H1 (cell line): ENCODE results near the gene TRIM56. TPM values are rescaled to one million over a fixed set of nuclear protein-coding genes. Genes with fewer than 3 reads are reported as not detected.
A peak's percentile ranks its signal among the peaks of the same experiment; 100 is the strongest.

ENCODE experiments used
- CTCF ChIA-PET: fragments of 300-600 bp; sonication (Branson Sonifier 250); formaldehyde crosslinking; loops from one replicate; lab custom pipeline; 2021; ENCODE audit not compliant: partially characterized antibody; lab: Charles Lee
- POLR2A ChIA-PET: fragments of 300-600 bp; sonication (Branson Sonifier 250); formaldehyde crosslinking; loops from one replicate; lab custom pipeline; 2021; ENCODE audit warnings: inconsistent platforms; ENCODE audit not compliant: partially characterized antibody; lab: Charles Lee
- DNase-seq, 2 experiments: peaks; one replicate each; pipeline versions ENCODE4 v3.0.0 to v3.0.0-alpha.2; 2010 to 2022; ENCODE audit warnings: low spot score in 2 of 2, low read depth in 1 of 2, mixed read lengths in 1 of 2
- FAIRE-seq: peaks from 2 replicates; lab custom pipeline; 2011; peaks lifted over from hg19 to GRCh38; lab: Jason Lieb, UNC
- H2AFZ ChIP-seq: 2 replicates; pipeline ENCODE4 v1.8.1; 2012; ENCODE audit warnings: low read length, inconsistent platforms
- H2AK5ac ChIP-seq: 2 replicates; pipeline ENCODE4 v1.6.1; 2013; ENCODE audit warnings: low read depth, low read length
- H2BK120ac ChIP-seq: replicated peaks from 2 replicates; pipeline ENCODE3; 2013; ENCODE audit warnings: low read depth, low read length, inconsistent platforms
- H2BK12ac ChIP-seq: 2 replicates; pipeline ENCODE4 v1.6.1; 2013; ENCODE audit warnings: low read depth, low read length
- H2BK15ac ChIP-seq: 2 replicates; pipeline ENCODE4 v1.6.1; 2013; ENCODE audit warnings: low read length
- H2BK20ac ChIP-seq: 2 replicates; pipeline ENCODE4 v1.6.1; 2013; ENCODE audit warnings: low read length
- H2BK5ac ChIP-seq: 2 replicates; pipeline ENCODE4 v1.6.1; 2013; ENCODE audit warnings: low read depth, low read length
- H3K14ac ChIP-seq: 2 replicates; pipeline ENCODE4 v1.6.1; 2013; ENCODE audit warnings: inconsistent platforms; ENCODE audit not compliant: insufficient read length
- H3K18ac ChIP-seq: 2 replicates; pipeline ENCODE4 v1.6.1; 2013; ENCODE audit warnings: low read length; ENCODE audit errors: extremely low read depth
- H3K23ac ChIP-seq: 2 replicates; pipeline ENCODE4 v1.6.1; 2013; ENCODE audit warnings: inconsistent platforms; ENCODE audit not compliant: insufficient read length
- H3K23me2 ChIP-seq: 2 replicates; pipeline ENCODE4 v1.6.1; 2013; ENCODE audit warnings: low read depth, low read length
- H3K27ac ChIP-seq: 2 replicates; pipeline ENCODE4 v1.6.1; 2011; ENCODE audit warnings: low read depth, low read length, inconsistent platforms
- H3K27me3 ChIP-seq, 4 experiments: replicated peaks in 1 of 4; 1 replicate in 1 of 4; 2 replicates in 3 of 4; pipeline versions ENCODE4 v1.6.1 to v1.8.1; 2011 to 2013; ENCODE audit warnings: low read length in 3 of 4, mild to moderate bottlenecking in 3 of 4, inconsistent platforms in 2 of 4, mixed read lengths in 2 of 4, moderate library complexity in 1 of 4; ENCODE audit not compliant: control insufficient read depth in 3 of 4, insufficient read depth in 3 of 4; ENCODE audit errors: extremely low read depth in 1 of 4
- H3K36me3 ChIP-seq, 4 experiments: 2 replicates each; pipeline versions ENCODE4 v1.6.1 to v1.8.1; 2011 to 2013; ENCODE audit warnings: mild to moderate bottlenecking in 4 of 4, low read length in 3 of 4, moderate library complexity in 2 of 4, control low read depth in 1 of 4, inconsistent platforms in 1 of 4; ENCODE audit not compliant: insufficient read depth in 4 of 4, control insufficient read depth in 2 of 4
- H3K4ac ChIP-seq: replicated peaks from 2 replicates; pipeline ENCODE3; 2013; ENCODE audit warnings: low read length, low read depth, mixed read lengths, inconsistent platforms; ENCODE audit not compliant: insufficient read length
- H3K4me1 ChIP-seq, 4 experiments: replicated peaks in 1 of 4; 1 replicate in 1 of 4; 2 replicates in 3 of 4; pipeline versions ENCODE4 v1.6.1 to v1.8.1; 2011 to 2013; ENCODE audit warnings: low read length in 3 of 4, inconsistent platforms in 2 of 4, mixed read lengths in 1 of 4; ENCODE audit not compliant: insufficient read depth in 4 of 4, control insufficient read depth in 3 of 4
- H3K4me2 ChIP-seq, 2 experiments: 2 replicates each; pipeline versions ENCODE4 v1.6.1 to v1.8.1; 2011 to 2013; ENCODE audit warnings: low read depth in 2 of 2, low read length in 2 of 2, control low read depth in 1 of 2, inconsistent platforms in 1 of 2, mild to moderate bottlenecking in 1 of 2; ENCODE audit not compliant: insufficient read depth in 1 of 2
- H3K4me3 ChIP-seq, 4 experiments: fragments of 200-600, 300-600 bp in 1 of 4; sonication (generic), shearing (Covaris generic), sonication (Bioruptor Twin) in 1 of 4; 2 replicates each; pipeline versions ENCODE4 v1.5.1 to v1.8.1; 2011 to 2016; ENCODE audit warnings: low read length in 4 of 4, low read depth in 3 of 4, control low read depth in 2 of 4, inconsistent platforms in 2 of 4, mild to moderate bottlenecking in 2 of 4, mixed read lengths in 1 of 4, moderate library complexity in 1 of 4; ENCODE audit not compliant: insufficient read depth in 2 of 4; ENCODE audit errors: extremely low read depth in 1 of 4
- H3K56ac ChIP-seq: replicated peaks from 2 replicates; pipeline ENCODE3; 2013; ENCODE audit warnings: low read depth, mild to moderate bottlenecking, mixed read lengths, low read length, inconsistent platforms; ENCODE audit not compliant: insufficient read length
- H3K79me1 ChIP-seq: 2 replicates; pipeline ENCODE4 v1.6.1; 2013; ENCODE audit warnings: low read depth, low read length, control low read depth
- H3K79me2 ChIP-seq, 2 experiments: 2 replicates each; pipeline versions ENCODE4 v1.6.1 to v1.8.1; 2012 to 2013; ENCODE audit warnings: low read length in 2 of 2, mild to moderate bottlenecking in 2 of 2, inconsistent platforms in 1 of 2; ENCODE audit not compliant: insufficient read depth in 2 of 2, control insufficient read depth in 1 of 2
- H3K9ac ChIP-seq, 4 experiments: replicated peaks in 1 of 4; 1 replicate in 1 of 4; 2 replicates in 3 of 4; pipeline versions ENCODE4 v1.6.1 to v1.8.1; 2011 to 2013; ENCODE audit warnings: low read depth in 3 of 4, low read length in 3 of 4, control low read depth in 2 of 4, mild to moderate bottlenecking in 2 of 4, moderate library complexity in 2 of 4, inconsistent platforms in 1 of 4; ENCODE audit errors: extremely low read depth in 1 of 4
- H3K9me3 ChIP-seq, 2 experiments: 2 replicates each; pipeline versions ENCODE4 v1.6.1 to v1.8.1; 2012 to 2013; ENCODE audit warnings: mild to moderate bottlenecking in 2 of 2, moderate library complexity in 2 of 2, control low read depth in 1 of 2, inconsistent platforms in 1 of 2, low read depth in 1 of 2, low read length in 1 of 2, mixed read lengths in 1 of 2; ENCODE audit not compliant: insufficient read depth in 2 of 2
- H4K20me1 ChIP-seq, 2 experiments: replicated peaks in 1 of 2; 2 replicates each; pipeline versions ENCODE3 to v1.8.1; 2011 to 2013; ENCODE audit warnings: inconsistent platforms in 2 of 2, low read length in 2 of 2, mild to moderate bottlenecking in 1 of 2; ENCODE audit not compliant: insufficient read depth in 2 of 2, control insufficient read depth in 1 of 2
- H4K5ac ChIP-seq: 2 replicates; pipeline ENCODE4 v1.6.1; 2013; ENCODE audit warnings: low read length, low read depth, mixed read lengths, inconsistent platforms; ENCODE audit not compliant: insufficient read length
- H4K8ac ChIP-seq: 2 replicates; pipeline ENCODE4 v1.8.0; 2013; ENCODE audit warnings: mild to moderate bottlenecking, moderate library complexity, low read length, inconsistent platforms; ENCODE audit not compliant: insufficient read depth; ENCODE audit errors: extremely low read depth
- H4K91ac ChIP-seq: replicated peaks from 2 replicates; pipeline ENCODE3; 2013; ENCODE audit warnings: low read length, mixed read lengths, inconsistent platforms; ENCODE audit not compliant: insufficient read length
- FOSL1 ChIP-seq: IDR thresholded peaks from 2 replicates; pipeline ENCODE4 v1.6.1; 2011; ENCODE audit warnings: mild to moderate bottlenecking, low read depth, low read length, moderate library complexity; ENCODE audit not compliant: insufficient read depth
- HDAC6 ChIP-seq: IDR thresholded peaks from one replicate; pipeline ENCODE4 v1.7.1; 2012; ENCODE audit warnings: low read depth, mild to moderate bottlenecking, inconsistent platforms, low read length, moderate library complexity
- MAFK ChIP-seq: IDR thresholded peaks from 2 replicates; pipeline ENCODE4 v1.6.1; 2012; ENCODE audit warnings: low read depth, mild to moderate bottlenecking, improper control_type of control experiment, low read length
- WGBS, 2 experiments: shearing (Covaris generic) in 1 of 2; methylation state at CpG; one replicate each; pipeline versions ENCODE4 v1.1.6 to v1.1.7; 2013 to 2015; ENCODE audit warnings: low lambda C conversion rate in 2 of 2, mixed read lengths in 2 of 2, inconsistent platforms in 1 of 2, low coverage in 1 of 2, missing lambda C conversion rate in 1 of 2; ENCODE audit not compliant: insufficient replicate concordance in 2 of 2, insufficient coverage in 1 of 2, insufficient read length in 1 of 2; ENCODE audit errors: extremely low coverage in 1 of 2, missing lambda C conversion rate in 1 of 2; 5-methylcytosine and 5-hydroxymethylcytosine counted together
- polyA plus RNA-seq, 7 experiments: library from polyadenylated mRNA; depleted of rRNA in 3 of 7; stranded (reverse) in 5 of 7; unstranded in 2 of 7; fragments of >200 nt in 5 of 7; fragments of 200-250 nt in 2 of 7; gene quantifications; 1 replicate in 5 of 7; 2 replicates in 1 of 7; 4 replicates in 1 of 7; pipeline versions ENCODE4 v1.2.1 to v1.2.3, GENCODE V29; 2011 to 2013; ENCODE audit warnings: missing spikeins in 2 of 7, mixed read lengths in 2 of 7
- total RNA-seq: library from RNA; stranded (reverse); fragmentation: NEBNext Ultra II Directional; extraction: Animal tissue kit (Norgen Biotek cat#: 25700); gene quantifications from 2 replicates; pipeline ENCODE4 v1.2.1, GENCODE V29; 2021

TRIM56 gene
- total and polyA plus RNA-seq, 2 of the 8 experiments (the other 6 are each of a cell fraction or from before 2014, with no cell fraction given) = 2.0 to 17.5 TPM

GRCh38 chr7:101109368-101109767 is 24.1 kb downstream of the TRIM56 start:
- H2BK20ac ChIP-seq = 0 out of 2 replicates have a peak overlapping the region, but pooled peaks have one; percentile 10
- no peaks in the 10 kb centered on the region for H3K79me1 ChIP-seq
- H4K8ac ChIP-seq = peak overlapping the region; percentile 28; the same call in 1 of the 2 replicates
- DNase-seq (no peak), FAIRE-seq (no peak)
- no peaks in the 10 kb centered on the region for H3K36me3 ChIP-seq
- ChIA-PET CTCF (interaction anchor here (0.5 to 3.0 kb wide), 7 partner anchors 8 to 135 kb away, joined by 3 to 22 read pairs (median 4); no protein-coding TSS in a partner anchor), POLR2A (interaction anchor here (0.7 to 2.2 kb wide), 4 partner anchors 10 to 57 kb away, joined by 3 to 5 read pairs (median 3); partner anchors contain the start of gene TRIM56)
- H2BK5ac ChIP-seq = 0 out of 2 replicates have a peak overlapping the region, but pooled peaks have one; percentile 35
- H3K56ac ChIP-seq = no peak overlapping the region
- no peak overlapping the region for H3K4me3 ChIP-seq
- H2BK15ac ChIP-seq = no peak overlapping the region
- no peak overlapping the region for H2BK120ac ChIP-seq
- H4K91ac ChIP-seq = no peak overlapping the region
- H3K4me2 ChIP-seq = no peak overlapping the region
- H3K27me3 ChIP-seq = no peaks in the 10 kb centered on the region
- no peak overlapping the region for H3K14ac ChIP-seq
- peak overlapping the region; percentile 63; the same call in 1 of the 2 replicates for H2BK12ac ChIP-seq
- TF ChIP-seq MAFK (no peak), HDAC6 (no peak), FOSL1 (no peak)
- H3K4ac ChIP-seq = no peak overlapping the region
- H4K5ac ChIP-seq = no peak overlapping the region
- H3K4me1 ChIP-seq = peaks cover 0 to 7% (median 0%) of the 10 kb centered on the region in 4 experiments; a peak in 1 of 7 replicates
- H4K20me1 ChIP-seq = no peaks in the 10 kb centered on the region
- H3K9me3 ChIP-seq = no peaks in the 10 kb centered on the region
- no peak overlapping the region for H3K27ac ChIP-seq
- WGBS, 2 experiments = 86% methylated on average over 6 of the region's 6 CpGs; no CpG with 5 or more reads in 1 of the 2 experiments
- H3K9ac ChIP-seq = no peak overlapping the region
- H3K23ac ChIP-seq = no peak overlapping the region
- H2AK5ac ChIP-seq = no peak overlapping the region
- H3K79me2 ChIP-seq = no peaks in the 10 kb centered on the region
- H3K23me2 ChIP-seq = no peaks in the 10 kb centered on the region
- H3K18ac ChIP-seq = no peak overlapping the region
- no peak overlapping the region for H2AFZ ChIP-seq
